Measurements from ENCODE around the gene PRIM1. TPM values are rescaled to one million over a fixed set of nuclear protein-coding genes. Genes with fewer than 3 reads are reported as not detected.
A peak's percentile ranks its signal among the peaks of the same experiment; 100 is the strongest.

PRIM1 gene
- total RNA-seq, 6 experiments from 2014 or later: 1.3 to 8.5 (median 4.5) TPM

- H3K4me3 ChIP-seq: no peak overlapping the region
- no peak for DNase-seq
- TF ChIP-seq, protein P1, sequence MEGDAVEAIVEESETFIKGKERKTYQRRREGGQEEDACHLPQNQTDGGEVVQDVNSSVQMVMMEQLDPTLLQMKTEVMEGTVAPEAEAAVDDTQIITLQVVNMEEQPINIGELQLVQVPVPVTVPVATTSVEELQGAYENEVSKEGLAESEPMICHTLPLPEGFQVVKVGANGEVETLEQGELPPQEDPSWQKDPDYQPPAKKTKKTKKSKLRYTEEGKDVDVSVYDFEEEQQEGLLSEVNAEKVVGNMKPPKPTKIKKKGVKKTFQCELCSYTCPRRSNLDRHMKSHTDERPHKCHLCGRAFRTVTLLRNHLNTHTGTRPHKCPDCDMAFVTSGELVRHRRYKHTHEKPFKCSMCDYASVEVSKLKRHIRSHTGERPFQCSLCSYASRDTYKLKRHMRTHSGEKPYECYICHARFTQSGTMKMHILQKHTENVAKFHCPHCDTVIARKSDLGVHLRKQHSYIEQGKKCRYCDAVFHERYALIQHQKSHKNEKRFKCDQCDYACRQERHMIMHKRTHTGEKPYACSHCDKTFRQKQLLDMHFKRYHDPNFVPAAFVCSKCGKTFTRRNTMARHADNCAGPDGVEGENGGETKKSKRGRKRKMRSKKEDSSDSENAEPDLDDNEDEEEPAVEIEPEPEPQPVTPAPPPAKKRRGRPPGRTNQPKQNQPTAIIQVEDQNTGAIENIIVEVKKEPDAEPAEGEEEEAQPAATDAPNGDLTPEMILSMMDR (IDR thresholded peaks at IDR 0.05): no peak
- no peak for TF ChIP-seq POLR2A (IDR thresholded peaks at IDR 0.05)
- H3K4me1 ChIP-seq: peaks cover 0 to 47% (median 19%) of the 10 kb centered on the region in 4 donors
- WGBS (ENCODE audit: insufficient coverage, low coverage, low lambda C conversion rate, missing lambda C conversion rate): 35% methylated on average over 2 of the region's 2 CpGs
- H3K36me3 ChIP-seq: peaks cover 0 to 18% (median 9%) of the 10 kb centered on the region in 4 donors
- intact Hi-C loops (cut with DNase I): no loop called here
- H3K27me3 ChIP-seq: no peaks in the 10 kb centered on the region
- ATAC-seq: no peak
- no peaks in the 10 kb centered on the region for H3K9me3 ChIP-seq
- no peak overlapping the region for H3K27ac ChIP-seq
Observed at GRCh38 chr12:56721721-56722120, 30.4 kb downstream of the PRIM1 start.

GRCh38 chr12:56721216-56721615 lies 30.9 kb downstream of the PRIM1 start:
- no peak overlapping the region for H3K27ac ChIP-seq
- DNase-seq: peak in 1 of 3 donors; percentile 37
- no peaks in the 10 kb centered on the region for H3K27me3 ChIP-seq
- TF ChIP-seq, protein P1 (IDR thresholded peaks at IDR 0.05): no peak
- no peak for TF ChIP-seq POLR2A (IDR thresholded peaks at IDR 0.05)
- 55% methylated on average over 2 of the region's 2 CpGs for WGBS (ENCODE audit: insufficient coverage, low coverage, low lambda C conversion rate, missing lambda C conversion rate)
- intact Hi-C loops (cut with DNase I): no loop called here
- no peak overlapping the region for H3K4me3 ChIP-seq
- H3K4me1 ChIP-seq: peaks cover 0 to 42% (median 17%) of the 10 kb centered on the region in 4 donors
- no peak for ATAC-seq
- H3K9me3 ChIP-seq: no peaks in the 10 kb centered on the region
- H3K36me3 ChIP-seq: peaks cover 0 to 18% (median 10%) of the 10 kb centered on the region in 4 donors

DNA sequence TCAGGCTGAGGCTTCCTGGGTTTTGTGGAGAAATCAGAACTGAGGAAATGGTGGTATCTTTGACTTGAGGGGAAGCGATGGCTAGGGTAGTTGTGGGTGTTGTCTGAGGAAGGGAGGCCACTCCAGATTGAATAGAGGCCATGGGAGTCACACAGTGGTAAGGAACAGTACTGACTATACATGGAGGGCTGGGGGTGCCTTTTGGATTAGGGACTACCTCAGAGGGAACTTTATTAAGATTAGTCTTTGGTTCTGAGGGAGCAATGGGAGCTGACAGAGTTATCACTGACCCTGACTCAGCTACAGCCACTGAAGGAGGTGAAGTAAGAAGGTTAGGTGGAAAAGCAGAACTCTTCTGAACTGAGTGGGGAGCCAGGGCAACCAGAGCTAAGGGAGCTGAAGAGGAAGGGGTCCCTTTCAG lies 31.4 kb downstream of the PRIM1 start:
- Histone ChIP-seq H3K27me3 (no peaks in the 10 kb centered on the region), H3K36me3 (peaks cover 0 to 18% (median 10%) of the 10 kb centered on the region in 4 donors), H3K4me3 (no peak overlapping the region), H3K4me1 (peaks cover 0 to 37% (median 17%) of the 10 kb centered on the region in 4 donors), H3K27ac (no peak overlapping the region), H3K9me3 (no peaks in the 10 kb centered on the region)
- DNase-seq (peak in 1 of 3 donors; percentile 39), ATAC-seq (no peak)
- no peak for TF ChIP-seq POLR2A (IDR thresholded peaks at IDR 0.05)
- TF ChIP-seq, protein P1 (IDR thresholded peaks at IDR 0.05): no peak
- intact Hi-C loops (cut with DNase I): no loop called here
- WGBS (ENCODE audit: insufficient coverage, low coverage, low lambda C conversion rate, missing lambda C conversion rate): 21% methylated on average over 1 of the region's 1 CpG

- peaks cover 0 to 33% (median 17%) of the 10 kb centered on the region in 4 donors for H3K4me1 ChIP-seq
- DNase-seq (peak in 1 of 3 donors; percentile 22), ATAC-seq (no peak)
- H3K9me3 ChIP-seq: no peaks in the 10 kb centered on the region
- H3K36me3 ChIP-seq: peaks cover 3 to 32% (median 15%) of the 10 kb centered on the region in 4 donors
- intact Hi-C loops (cut with DNase I): no loop called here
- H3K4me3 ChIP-seq: no peak overlapping the region
- H3K27me3 ChIP-seq: no peaks in the 10 kb centered on the region
- H3K27ac ChIP-seq: no peak overlapping the region
- TF ChIP-seq POLR2A (IDR thresholded peaks at IDR 0.05): no peak
- TF ChIP-seq, protein P1 (IDR thresholded peaks at IDR 0.05): no peak
Observed at GRCh38 chr12:56719056-56719455, 33.1 kb downstream of the PRIM1 start.

- intact Hi-C loops (cut with DNase I): no loop called here
- H3K9me3 ChIP-seq: no peaks in the 10 kb centered on the region
- ATAC-seq: no peak
- no peak for TF ChIP-seq POLR2A (IDR thresholded peaks at IDR 0.05)
- TF ChIP-seq, protein P1 (IDR thresholded peaks at IDR 0.05): no peak
- H3K4me3 ChIP-seq: no peak overlapping the region
- no peaks in the 10 kb centered on the region for H3K27me3 ChIP-seq
- H3K4me1 ChIP-seq: peaks cover 0 to 33% (median 16%) of the 10 kb centered on the region in 4 donors
- DNase-seq: peak in 1 of 3 donors; percentile 34
- 71% methylated on average over 4 of the region's 4 CpGs for WGBS (ENCODE audit: insufficient coverage, low coverage, low lambda C conversion rate, missing lambda C conversion rate)
- H3K27ac ChIP-seq: no peak overlapping the region
- peaks cover 6 to 37% (median 19%) of the 10 kb centered on the region in 4 donors for H3K36me3 ChIP-seq
Observed at GRCh38 chr12:56718636-56719035, 33.5 kb downstream of the PRIM1 start.

Data from right lobe of liver (tissue), 6 donors.